NCI-H1694 (cell line): ENCODE results near the gene MAGIX.
"Not testable (repeated sequence)": the region's sequence is repeated elsewhere in the genome, so short reads cannot be mapped to it uniquely, and the experiment has no call there.

Source experiments
- DNase-seq: peaks from one replicate; lab custom pipeline; 2025; lab: John Stamatoyannopoulos, UW

The MAGIX gene

GRCh38 chrX:49162620-49163019 is at the start of gene MAGIX:
MAGIX (plus strand) TSS chrX:49162758; CDS start chrX:49162890, 132 bp downstream.
- no peak for DNase-seq

- no peak for DNase-seq
These were observed 46.5 kb upstream of the MAGIX start for GRCh38 chrX:49116076-49116475.

DNA sequence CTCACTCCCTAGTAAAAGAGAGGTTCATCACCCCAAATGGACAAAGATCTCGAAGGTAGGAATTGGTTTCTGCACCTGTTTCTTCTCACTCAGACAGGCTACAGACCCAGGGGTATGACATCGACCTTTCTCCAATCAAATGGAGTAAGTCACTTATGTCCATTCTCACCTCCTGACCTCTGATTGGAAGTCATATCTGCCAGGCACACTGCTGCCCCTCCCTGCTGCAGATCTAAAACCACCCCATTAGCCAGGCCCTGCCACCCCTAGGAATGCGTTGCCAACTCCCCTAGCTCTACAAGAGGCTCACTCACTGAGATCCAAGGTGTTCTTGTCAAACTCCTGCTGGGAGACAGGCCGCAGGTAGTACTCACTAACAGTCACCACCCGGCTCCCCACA is 45.8 kb upstream of the MAGIX start:
- DNase-seq, result no peak

DNA sequence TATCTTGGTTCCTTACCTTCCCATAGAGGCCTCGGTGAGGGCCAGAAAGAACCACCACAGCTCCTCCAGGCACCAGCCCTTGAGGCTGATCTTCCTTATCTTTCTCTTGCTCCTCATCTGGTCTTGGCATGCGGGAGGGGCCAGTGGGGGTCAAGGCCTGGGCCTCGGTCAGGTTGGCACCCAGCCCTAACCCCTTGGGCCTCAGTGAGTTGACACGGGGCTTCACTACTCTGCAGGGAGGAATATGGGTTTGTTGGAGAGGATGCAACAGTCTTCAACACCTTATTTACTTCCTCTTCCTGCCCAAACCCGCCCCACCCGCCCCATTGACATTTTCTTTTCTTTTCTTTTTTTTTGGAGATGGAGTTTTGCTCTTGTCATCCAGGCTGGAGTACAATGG is 45.0 kb upstream of the MAGIX start:
- no peak for DNase-seq

GRCh38 chrX:49120091-49120490 is 42.5 kb upstream of the MAGIX start:
- DNase-seq, result no peak

DNA sequence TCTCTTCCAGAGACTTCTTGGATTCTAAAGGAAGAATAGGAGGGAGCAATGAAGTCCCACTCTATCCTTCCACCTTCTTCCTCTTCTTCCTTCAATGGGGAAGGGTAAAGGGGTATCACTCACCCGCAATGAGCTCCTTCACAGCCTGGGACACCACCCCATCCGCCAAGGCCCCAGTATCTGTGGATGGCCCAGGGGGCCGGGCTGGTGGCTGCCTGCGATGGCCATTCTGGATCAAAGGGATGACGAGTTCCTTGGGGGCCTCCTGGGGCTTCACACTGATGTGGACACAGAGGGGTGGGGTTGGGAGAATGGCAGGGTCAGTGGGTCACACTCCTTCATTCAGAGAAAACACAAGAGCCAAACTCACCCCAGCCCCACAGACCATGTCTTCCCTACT is 40.1 kb upstream of the MAGIX start:
- no peak for DNase-seq

GRCh38 chrX:49127742-49128258 is 34.8 kb upstream of the MAGIX start:
- not testable (repeated sequence) for DNase-seq

DNA sequence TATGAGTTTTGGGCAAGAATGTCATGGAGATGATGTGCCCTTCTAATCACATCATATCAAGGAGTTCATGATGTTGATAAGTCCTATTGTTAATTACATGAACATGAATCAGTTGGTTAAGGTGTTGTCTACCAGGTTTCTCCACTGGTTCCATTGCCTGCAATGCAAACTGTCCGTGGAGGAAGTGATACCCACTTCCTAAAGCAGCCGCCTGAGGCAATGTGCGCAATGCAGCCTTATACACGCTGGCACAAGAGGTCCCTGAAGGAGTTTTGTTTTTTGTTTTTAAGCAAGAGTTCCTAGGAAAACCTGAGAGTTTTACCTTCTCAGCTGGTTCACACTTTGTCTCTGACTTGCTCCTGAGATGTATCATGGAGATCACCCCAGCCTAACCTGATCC is 33.1 kb upstream of the MAGIX start:
- DNase-seq, result no peak

DNA sequence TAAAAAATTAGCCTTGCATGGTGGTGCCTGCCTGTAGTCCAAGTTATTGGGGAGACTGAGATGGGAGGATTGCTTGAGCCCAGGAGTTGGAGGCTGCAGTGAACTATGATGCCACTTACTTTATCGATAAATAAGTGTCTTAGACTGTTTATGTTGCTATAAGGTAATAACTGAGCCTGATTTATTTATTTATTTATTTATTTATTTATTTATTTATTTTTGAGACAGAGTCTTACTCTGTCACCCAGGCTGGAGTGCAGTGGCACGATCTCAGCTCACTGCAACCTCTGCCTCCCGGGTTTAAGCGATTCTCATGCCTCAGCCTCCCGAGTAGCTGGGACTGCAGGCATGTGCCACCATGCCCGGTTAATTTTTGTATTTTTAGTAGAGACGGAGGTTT is 30.3 kb upstream of the MAGIX start:
- DNase-seq, result not testable (repeated sequence)

GRCh38 chrX:49133759-49134158 is 28.8 kb upstream of the MAGIX start:
- no peak for DNase-seq

- no peak for DNase-seq
These were observed 25.1 kb upstream of the MAGIX start for GRCh38 chrX:49137492-49137891.

GRCh38 chrX:49139713-49140112 is 22.8 kb upstream of the MAGIX start:
- DNase-seq, result no peak

DNA sequence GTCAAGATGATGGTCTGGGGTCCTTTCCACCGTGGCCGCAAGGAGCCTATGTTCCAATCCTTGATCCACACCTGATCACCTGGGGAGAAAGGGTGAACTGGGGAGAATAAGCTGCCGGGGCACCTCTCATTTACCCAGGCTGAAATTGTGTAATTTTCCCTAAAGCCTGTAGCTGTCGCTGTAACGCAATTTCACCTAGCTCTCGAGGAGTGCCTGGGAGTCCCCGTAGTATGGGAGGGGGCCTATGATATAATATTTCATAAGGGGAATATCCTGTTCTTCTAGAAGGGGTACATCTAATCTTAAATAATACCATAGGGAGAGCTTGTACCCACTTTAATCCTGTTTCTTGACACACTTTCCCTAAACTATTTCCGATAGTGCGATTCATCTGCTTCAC is 20.3 kb upstream of the MAGIX start:
- DNase-seq, result not testable (repeated sequence)

DNA sequence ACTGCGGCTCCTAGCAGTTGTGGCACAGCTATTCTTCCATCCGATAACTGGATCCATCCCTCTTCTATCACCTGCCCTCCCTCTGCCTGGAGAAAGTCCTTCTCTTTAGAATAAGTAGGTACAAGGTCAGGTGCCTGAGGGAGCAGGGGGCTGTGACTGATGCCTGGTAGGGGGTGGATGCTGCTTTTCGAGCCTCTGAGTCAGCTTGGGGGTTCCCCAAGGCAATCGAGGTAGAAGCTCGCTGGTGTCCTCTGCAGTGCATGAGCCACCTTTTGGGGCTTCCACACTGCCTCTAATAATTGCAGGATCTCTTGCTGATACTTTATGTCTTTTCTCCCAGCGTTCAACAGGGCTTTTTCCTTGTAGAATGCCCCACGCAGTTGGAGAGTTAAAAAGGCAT is 19.4 kb upstream of the MAGIX start:
- DNase-seq, result not testable (repeated sequence)

DNA sequence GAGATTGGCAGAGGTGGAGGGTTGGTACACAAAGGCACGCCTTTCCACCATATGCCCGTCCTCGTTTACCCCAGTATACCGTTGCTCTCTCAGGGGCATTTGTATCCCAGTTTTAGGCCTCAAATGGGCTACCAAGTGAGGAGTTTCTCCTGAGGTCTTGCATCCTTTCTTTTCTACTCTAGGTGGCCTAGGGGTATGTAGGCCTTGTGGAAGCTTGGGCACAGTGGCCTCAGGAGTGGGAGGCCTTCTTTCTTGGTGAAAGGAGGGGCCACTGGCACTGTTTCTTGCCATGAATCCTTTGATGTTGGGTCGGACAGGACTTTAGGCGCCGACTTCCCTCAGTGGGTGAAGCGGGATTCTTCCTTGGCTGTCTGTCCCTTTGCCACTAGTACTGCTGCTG is 15.3 kb upstream of the MAGIX start:
- DNase-seq, result no peak

GRCh38 chrX:49147936-49148335 is 14.6 kb upstream of the MAGIX start:
- no peak for DNase-seq

DNA sequence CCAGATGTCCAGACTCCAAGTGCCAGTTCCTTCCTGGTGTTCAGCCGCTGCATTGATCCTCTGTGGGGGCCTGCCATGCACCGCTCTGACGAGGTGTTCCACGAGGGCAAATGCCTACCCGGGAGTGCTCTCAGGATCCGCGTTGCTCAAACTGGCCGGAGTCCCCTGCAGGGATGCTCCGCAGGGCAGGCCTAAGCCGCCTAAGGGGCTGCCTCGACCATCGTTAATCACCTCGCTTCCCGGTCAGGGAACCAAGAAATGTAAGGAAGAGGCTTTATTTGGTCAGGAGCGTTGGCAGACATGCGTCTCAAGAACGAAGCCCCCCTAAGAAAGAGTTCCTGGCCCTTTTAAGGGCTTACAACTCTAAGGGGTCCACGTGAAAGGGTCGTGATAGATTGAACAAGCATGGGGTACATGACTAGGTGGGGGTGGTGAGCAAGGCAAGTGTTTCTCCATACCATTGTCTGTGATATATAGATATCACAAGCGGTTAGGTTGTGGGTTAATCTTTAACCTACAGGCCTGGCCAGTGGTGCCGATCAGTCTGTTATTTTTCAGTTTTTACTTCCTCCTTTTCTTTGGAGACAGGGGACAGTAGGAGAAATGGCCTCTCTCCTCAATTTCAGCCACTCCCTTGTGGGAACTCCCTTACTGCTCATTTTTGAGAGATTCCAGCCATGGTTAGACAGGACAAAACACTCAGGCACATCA is 14.0 kb upstream of the MAGIX start:
- not testable (repeated sequence) for DNase-seq

- not testable (repeated sequence) for DNase-seq
These were observed 13.3 kb upstream of the MAGIX start for GRCh38 chrX:49149291-49149690.

GRCh38 chrX:49153467-49153866 is 9.1 kb upstream of the MAGIX start:
- DNase-seq, result no peak

DNA sequence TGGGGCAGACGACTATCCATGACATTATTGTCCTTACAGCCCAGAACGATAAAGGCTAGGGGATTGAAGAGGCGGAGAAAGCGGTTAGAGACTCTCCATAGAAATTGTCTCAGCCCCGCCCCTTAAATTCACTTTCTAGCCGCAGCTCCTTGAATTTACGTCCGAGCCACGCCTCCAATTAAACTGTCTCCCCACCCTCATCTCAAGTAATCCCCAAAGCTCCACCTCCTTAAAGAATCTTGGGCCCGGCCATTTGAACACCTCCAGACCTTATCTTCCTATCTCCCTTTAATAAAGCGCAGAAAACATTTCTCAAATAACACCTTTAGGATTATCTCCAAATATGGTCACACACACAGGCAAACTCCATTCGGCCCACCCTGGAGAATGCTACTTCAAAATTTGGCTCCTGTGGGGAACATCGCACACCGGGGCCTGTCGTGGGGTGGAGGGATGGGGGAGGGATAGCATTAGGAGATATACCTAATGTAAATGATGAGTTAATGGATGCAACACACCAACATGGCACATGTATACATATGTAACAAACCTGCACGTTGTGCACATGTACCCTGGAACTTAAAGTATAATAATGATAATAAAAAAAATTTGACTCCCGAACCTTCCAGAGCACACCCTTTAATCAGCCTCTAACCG is 7.2 kb upstream of the MAGIX start:
- no peak for DNase-seq

GRCh38 chrX:49155900-49156837 is 6.4 kb upstream of the MAGIX start:
- DNase-seq, result peak; percentile 79

DNA sequence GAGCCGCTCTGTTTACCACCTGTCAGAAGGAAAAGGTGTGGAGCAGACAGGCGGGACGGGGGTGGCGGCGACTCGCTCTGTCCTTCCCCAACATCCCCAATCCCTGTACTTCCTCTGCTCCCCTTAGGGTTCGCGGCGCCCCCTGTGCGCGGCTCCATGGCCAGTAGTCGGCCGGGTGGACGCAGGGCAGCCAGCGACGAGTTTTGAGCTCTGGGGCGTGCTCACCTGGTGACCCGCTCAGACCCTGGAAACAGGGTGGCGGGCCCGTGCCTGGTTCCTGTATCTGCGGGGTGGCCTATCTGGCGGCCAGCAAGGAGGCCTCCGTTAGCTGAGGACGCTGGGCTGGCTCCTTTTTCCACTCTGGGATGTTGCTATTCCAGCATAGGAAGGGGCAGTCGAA is 5.4 kb upstream of the MAGIX start:
- no peak for DNase-seq
